Glutamatergic neuron (in vitro differentiated cells): ENCODE data around the gene CYTH2. TPM values are rescaled to one million over a fixed set of nuclear protein-coding genes. Genes with fewer than 3 reads are reported as not detected.

Source experiments
- DNase-seq: peaks from one replicate; pipeline ENCODE4 v3.0.0; 2022
- H3K27ac Mint-ChIP-seq: one replicate; pipeline ENCODE4 v1.8.0; 2020; ENCODE audit warnings: mild to moderate bottlenecking, mixed read lengths, inconsistent platforms; ENCODE audit not compliant: unreplicated experiment
- H3K27me3 Mint-ChIP-seq: one replicate; pipeline ENCODE4 v1.8.0; 2020; ENCODE audit warnings: mild to moderate bottlenecking, moderate library complexity, mixed read lengths, inconsistent platforms; ENCODE audit not compliant: unreplicated experiment
- H3K36me3 Mint-ChIP-seq: one replicate; pipeline ENCODE4 v1.8.0; 2020; ENCODE audit warnings: mild to moderate bottlenecking, mixed read lengths, inconsistent platforms; ENCODE audit not compliant: unreplicated experiment
- H3K4me1 Mint-ChIP-seq: one replicate; pipeline ENCODE4 v1.8.0; 2020; ENCODE audit warnings: mild to moderate bottlenecking, low read depth, mixed read lengths, inconsistent platforms; ENCODE audit not compliant: unreplicated experiment
- H3K4me3 Mint-ChIP-seq: one replicate; pipeline ENCODE4 v1.8.0; 2020; ENCODE audit warnings: mild to moderate bottlenecking, mixed read lengths, inconsistent platforms; ENCODE audit not compliant: unreplicated experiment
- H3K9me3 Mint-ChIP-seq: one replicate; pipeline ENCODE4 v1.8.0; 2020; ENCODE audit warnings: mild to moderate bottlenecking, moderate library complexity, mixed read lengths, inconsistent platforms; ENCODE audit not compliant: unreplicated experiment
- CTCF ChIP-seq: fragments of 200-600 bp; sonication (generic); IDR thresholded peaks from one replicate; pipeline ENCODE4 v1.5.0; 2021; ENCODE audit not compliant: partially characterized antibody, unreplicated experiment
- total RNA-seq: library from RNA; stranded (reverse); fragmentation: NEBNext Ultra II Directional; extraction: Animal tissue kit (Norgen Biotek cat#: 25700); gene quantifications from one replicate; pipeline ENCODE4 v1.2.1, GENCODE V29; 2021; ENCODE audit not compliant: unreplicated experiment

Gene CYTH2
- total RNA-seq, 1 donor from 2014 or later = 233 TPM

GRCh38 chr19:48433337-48433736 lies 35.8 kb upstream of the CYTH2 start:
- H3K9me3 Mint-ChIP-seq = peaks cover 3% of the 10 kb centered on the region
- no peak overlapping the region for H3K4me3 Mint-ChIP-seq
- no peak for DNase-seq
- H3K27me3 Mint-ChIP-seq = peaks cover 2% of the 10 kb centered on the region
- no peak overlapping the region for H3K27ac Mint-ChIP-seq
- TF ChIP-seq CTCF = no peak
- no peaks in the 10 kb centered on the region for H3K4me1 Mint-ChIP-seq
- peaks cover 5% of the 10 kb centered on the region for H3K36me3 Mint-ChIP-seq

GRCh38 chr19:48436586-48436985 lies 32.6 kb upstream of the CYTH2 start:
- no peaks in the 10 kb centered on the region for H3K4me1 Mint-ChIP-seq
- no peak overlapping the region for H3K4me3 Mint-ChIP-seq
- H3K9me3 Mint-ChIP-seq = peaks cover 6% of the 10 kb centered on the region
- no peak for TF ChIP-seq CTCF
- no peak for DNase-seq
- no peaks in the 10 kb centered on the region for H3K36me3 Mint-ChIP-seq
- H3K27me3 Mint-ChIP-seq = peaks cover 2% of the 10 kb centered on the region
- H3K27ac Mint-ChIP-seq = no peak overlapping the region

GRCh38 chr19:48441360-48442050 lies 27.7 kb upstream of the CYTH2 start:
- H3K9me3 Mint-ChIP-seq = peaks cover 10% of the 10 kb centered on the region
- no peak overlapping the region for H3K27ac Mint-ChIP-seq
- peaks cover 23% of the 10 kb centered on the region for H3K27me3 Mint-ChIP-seq
- no peak overlapping the region for H3K4me3 Mint-ChIP-seq
- DNase-seq = no peak
- no peak for TF ChIP-seq CTCF
- H3K4me1 Mint-ChIP-seq = peaks cover 11% of the 10 kb centered on the region
- no peaks in the 10 kb centered on the region for H3K36me3 Mint-ChIP-seq

GRCh38 chr19:48442116-48443035 lies 26.8 kb upstream of the CYTH2 start:
- Mint-ChIP-seq H3K4me3 (no peak overlapping the region), H3K27ac (no peak overlapping the region), H3K27me3 (peaks cover 23% of the 10 kb centered on the region), H3K4me1 (peaks cover 11% of the 10 kb centered on the region), H3K36me3 (no peaks in the 10 kb centered on the region), H3K9me3 (peaks cover 10% of the 10 kb centered on the region)
- DNase-seq = no peak
- no peak for TF ChIP-seq CTCF

- peaks cover 23% of the 10 kb centered on the region for H3K27me3 Mint-ChIP-seq
- no peaks in the 10 kb centered on the region for H3K36me3 Mint-ChIP-seq
- no peak for DNase-seq
These were observed 25.9 kb upstream of the CYTH2 start for GRCh38 chr19:48443256-48443655.

More at GRCh38 chr19:48443256-48443655, 25.9 kb upstream of the CYTH2 start:
- Mint-ChIP-seq H3K27ac (no peak overlapping the region), H3K4me1 (peaks cover 11% of the 10 kb centered on the region), H3K4me3 (no peak overlapping the region), H3K9me3 (peaks cover 10% of the 10 kb centered on the region)
- TF ChIP-seq CTCF = no peak
